GM18951 (cell line): ENCODE measurements around the gene ZNF385A.
"Not testable (repeated sequence)": the region's sequence is repeated elsewhere in the genome, so short reads cannot be mapped to it uniquely, and the experiment has no call there.

Experiments
- POLR2A ChIP-seq: IDR thresholded peaks from 4 replicates; pipeline ENCODE4 v1.6.1; 2011; ENCODE audit warnings: mild to moderate bottlenecking; ENCODE audit not compliant: insufficient read length, insufficient read depth; ENCODE audit errors: extremely low read depth
- in situ Hi-C: fragments of 300-500 bp; cut with MboI; formaldehyde crosslinking; loops from one replicate; pipeline ENCODE4 v1.12.0; 2022; ENCODE audit warnings: low sequenced_read_pairs, mixed read lengths, inconsistent platforms; ENCODE audit not compliant: unreplicated experiment

Gene ZNF385A

DNA sequence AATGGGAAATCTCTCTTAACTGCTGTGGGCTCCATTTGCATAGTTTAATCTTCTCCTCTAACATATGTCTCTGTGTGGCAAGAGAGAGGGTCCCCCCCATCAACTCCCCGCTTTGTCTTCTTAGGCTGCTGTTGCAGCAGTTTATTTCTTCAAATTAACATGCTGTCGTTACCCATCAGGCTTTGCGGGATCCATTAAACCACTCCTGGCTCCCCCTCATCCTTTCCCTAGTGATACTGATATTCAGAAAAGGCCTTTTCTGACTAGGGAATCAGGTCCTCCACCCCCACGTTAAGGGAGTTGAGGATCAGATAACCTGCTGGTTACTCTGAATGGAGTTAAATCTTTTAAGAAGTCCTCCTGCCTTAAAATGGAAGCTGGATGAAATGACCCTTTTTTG is 35.5 kb downstream of the ZNF385A start:
- in situ Hi-C loops, result no loop called here
- TF ChIP-seq POLR2A, result no peak

DNA sequence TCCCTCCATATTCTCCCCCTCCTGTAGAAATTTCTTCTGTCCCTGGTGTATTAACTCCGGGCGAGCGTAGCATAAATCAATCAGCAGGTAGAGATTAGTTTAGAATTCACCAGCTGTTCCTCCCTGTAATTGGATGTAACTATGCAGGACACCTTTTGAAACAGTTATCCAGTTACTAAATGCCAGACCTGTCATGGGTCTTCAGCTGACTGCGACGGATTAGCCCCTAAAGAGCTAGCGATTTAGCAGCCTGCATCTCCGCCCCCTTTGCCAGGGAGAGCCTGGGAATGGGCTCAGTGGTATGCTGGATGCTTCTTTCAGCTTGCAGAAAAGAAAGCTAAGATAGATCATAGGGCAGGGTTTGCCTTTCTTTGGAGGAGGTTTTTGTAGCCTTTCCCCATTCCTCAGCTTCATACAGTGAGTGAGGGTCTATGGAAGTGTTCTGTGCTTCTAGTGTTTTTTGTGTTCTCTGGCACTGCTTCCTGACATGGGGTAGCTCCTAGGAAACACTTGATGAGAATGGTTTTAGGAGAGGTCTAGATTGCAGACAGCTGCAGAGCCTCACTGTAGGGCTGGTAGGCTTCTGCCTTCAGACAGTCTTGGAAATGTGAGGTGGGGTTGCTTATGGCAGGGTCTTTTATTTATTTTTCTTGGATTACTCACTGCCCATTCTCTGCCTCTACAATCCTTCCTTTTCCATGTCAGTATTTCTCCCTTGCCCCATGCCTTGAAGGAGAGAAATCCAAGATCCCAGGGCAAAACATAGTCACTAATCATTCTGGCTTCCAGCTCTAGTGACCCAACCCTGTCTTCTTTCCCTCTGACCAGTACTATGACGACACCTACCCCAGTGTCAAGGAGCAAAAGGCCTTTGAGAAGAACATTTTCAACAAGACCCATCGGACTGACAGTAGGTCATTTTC is 42.9 kb downstream of the ZNF385A start:
- no peak for TF ChIP-seq POLR2A
- in situ Hi-C loops, result no loop called here

DNA sequence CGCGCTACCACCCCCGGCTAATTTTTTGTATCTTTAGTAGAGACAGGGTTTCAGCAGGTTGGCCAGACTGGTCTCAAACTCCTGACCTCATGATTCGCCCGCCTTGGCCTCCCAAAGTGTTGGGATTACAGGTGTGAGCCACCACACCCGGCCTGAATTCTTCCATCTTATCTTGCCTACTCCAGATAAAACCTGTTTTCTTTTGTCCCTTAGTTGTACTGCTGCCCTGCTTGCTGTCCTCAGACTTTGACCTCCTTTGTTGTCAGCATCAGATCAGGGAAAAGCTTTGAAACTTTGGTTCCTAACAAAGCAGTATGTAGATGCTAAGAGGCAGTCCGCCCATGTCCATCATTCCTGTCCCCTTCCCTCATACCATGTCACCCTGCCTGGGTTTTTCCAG is 43.7 kb downstream of the ZNF385A start:
- TF ChIP-seq POLR2A, result no peak

DNA sequence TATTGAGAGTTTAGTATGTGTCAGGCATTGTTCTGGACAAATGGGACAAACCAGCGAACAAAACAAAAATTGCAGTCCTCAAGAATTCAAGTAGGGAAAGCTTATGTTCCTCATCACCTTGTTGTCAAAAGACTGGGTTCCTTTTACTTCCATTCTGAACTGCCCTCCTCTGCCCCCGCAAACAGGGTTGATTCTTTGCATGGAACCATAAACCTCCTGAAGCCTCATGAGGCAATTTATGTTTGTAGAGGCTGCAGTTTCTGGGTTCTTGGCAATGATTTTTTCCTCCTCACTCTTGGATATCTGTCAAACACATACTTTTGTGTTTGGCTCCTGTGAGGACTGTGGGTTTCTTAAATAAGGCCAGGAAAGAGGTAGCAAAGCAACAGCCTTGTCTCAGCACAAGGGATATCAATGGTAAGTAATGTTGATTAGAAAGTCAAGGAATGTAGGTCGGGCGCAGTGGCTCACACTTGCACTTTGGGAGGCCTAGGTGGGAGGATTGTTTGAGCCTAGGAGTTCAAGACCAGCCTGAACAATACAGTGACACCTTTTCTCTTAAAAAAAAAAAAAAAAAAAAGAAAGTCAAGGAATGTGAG is 45.7 kb downstream of the ZNF385A start:
- no peak for TF ChIP-seq POLR2A
- in situ Hi-C loops, result no loop called here

More for the DNA sequence above, 43.7 kb downstream of the ZNF385A start:
- in situ Hi-C loops, result no loop called here

DNA sequence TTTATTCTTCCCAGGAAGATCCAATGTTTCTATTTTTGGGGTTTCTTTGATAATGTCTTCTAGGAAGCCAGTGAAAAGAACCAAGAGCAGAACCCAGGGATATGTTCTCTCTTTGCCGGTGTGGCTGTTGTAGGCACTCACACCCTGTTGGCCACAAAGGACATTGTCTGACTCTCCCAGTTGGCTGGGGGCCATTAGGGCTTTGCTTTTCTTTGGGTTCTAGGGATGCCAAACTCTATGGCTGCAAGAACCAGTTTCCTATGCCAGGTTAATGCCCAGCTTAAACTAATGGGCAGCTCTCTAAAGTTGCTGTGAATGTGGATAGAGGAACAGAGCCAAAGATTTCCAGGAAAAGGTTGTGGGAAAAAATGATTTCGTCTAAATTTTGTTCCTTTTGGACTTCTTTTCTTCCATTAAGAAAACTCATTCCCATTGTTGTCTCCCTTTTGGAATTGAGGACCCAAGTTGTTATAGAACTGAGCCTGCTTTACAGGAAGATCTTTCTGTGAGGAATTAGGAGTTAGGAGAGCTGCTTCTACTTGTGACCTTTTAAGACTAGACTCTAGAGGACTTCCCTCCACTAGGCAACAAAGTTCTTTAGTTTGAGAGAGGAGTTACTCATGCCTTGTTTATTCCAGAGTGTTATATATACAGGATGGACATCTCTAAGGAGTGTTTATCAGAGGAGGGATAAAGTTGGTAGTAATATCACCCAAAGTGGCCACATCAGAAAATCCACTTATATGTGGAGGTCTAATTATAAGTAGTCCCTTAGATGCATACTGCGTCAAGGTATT is 46.5 kb downstream of the ZNF385A start:
- in situ Hi-C loops, result no loop called here
- no peak for TF ChIP-seq POLR2A

DNA sequence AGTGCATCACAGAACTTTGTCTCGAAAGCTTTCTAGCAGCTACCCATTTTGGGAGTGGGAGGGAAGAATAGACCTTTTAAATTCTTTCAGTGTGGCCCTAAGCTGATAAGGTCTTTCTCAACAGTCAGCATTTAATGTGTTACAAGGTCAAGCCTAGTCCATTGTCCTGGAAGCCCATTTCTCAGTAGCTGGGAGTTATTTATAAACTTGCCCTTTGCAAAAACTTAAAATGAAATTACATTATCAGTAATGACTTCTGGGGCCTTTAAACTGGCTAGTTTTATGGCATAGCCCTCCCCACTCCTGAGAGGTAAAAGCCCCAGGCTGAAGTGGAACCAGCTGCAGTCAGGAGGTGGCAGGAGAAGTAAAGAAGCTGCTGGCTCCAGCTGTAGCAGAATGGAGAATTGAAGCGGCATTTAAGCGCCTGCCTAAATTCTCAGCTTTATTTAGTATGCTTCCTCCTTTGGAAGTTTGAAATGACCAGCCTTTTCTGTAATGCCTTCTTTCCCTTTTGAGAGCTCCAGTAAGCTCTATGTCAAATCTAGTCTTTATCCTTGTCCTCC is 47.2 kb downstream of the ZNF385A start:
- in situ Hi-C loops, result no loop called here

DNA sequence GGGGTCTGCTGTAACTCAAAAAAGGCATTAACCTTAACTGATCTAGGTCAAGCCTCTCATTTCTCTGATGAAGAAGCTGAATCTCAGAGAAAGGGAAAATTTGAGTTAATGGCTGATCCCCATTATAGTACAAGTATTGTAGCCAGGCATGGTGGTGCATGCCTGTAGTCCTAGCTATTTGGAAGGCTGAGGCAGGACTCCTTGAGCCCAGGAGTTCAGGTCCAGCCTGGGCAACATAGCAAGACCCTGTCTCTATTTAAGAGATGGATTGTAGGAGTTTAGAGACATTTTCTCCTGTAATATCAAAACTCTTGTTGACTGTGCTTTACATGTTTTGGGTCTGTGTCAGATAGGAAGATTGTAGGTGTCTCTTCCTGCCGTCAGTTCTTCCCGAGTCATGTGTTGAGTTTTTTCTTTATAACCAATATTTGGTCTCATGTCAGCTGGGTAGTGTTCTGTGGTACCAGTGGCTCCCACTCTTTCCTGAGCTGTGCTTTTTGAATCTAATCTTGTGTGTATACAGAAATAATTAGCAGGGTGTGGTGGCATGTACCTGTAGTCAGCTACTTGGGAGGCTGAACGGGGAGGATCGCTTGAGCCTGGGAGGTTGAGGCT is 51.0 kb downstream of the ZNF385A start:
- in situ Hi-C loops, result no loop called here
- TF ChIP-seq POLR2A, result no peak

More for the DNA sequence above, 47.2 kb downstream of the ZNF385A start:
- no peak for TF ChIP-seq POLR2A

DNA sequence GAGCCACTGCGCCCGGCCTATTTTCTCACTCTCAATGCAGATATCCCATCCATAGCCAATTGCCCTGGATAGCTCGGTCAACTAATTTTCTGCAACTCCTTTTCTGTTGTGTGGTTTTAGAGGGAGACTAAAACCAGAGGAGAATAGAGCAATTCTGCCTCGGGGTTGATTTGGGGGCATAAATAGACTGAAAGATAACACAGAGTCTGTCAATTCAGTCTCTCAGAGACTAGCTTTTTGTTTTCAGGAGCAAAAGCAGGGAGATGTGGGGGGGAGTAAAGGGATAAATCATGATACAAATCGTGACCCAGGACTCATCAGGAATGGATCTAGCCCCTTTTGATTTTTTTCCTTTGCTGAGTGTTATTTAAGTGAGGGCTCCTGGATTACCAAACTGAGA is 53.1 kb downstream of the ZNF385A start:
- TF ChIP-seq POLR2A, result no peak
- in situ Hi-C loops, result no loop called here

DNA sequence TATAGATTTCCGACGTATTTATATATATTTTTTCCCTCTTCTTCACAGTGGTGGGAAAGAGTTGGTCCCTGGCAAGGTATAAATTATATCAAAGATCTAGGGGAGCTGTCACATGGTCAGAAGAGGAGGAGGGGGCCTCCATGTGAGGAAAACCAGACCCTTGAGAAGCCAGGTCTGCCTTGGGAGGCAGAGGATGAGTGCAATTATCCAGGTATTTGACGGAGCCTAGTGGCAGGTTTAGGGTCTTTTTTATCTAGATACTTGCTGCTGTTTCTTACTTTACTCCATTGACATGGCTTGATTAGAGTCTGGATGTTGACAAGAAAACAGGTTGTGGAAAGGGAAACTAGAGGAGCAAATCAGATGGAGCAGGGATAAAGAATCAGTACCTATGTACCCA is 54.1 kb downstream of the ZNF385A start:
- in situ Hi-C loops, result no loop called here
- TF ChIP-seq POLR2A, result no peak

DNA sequence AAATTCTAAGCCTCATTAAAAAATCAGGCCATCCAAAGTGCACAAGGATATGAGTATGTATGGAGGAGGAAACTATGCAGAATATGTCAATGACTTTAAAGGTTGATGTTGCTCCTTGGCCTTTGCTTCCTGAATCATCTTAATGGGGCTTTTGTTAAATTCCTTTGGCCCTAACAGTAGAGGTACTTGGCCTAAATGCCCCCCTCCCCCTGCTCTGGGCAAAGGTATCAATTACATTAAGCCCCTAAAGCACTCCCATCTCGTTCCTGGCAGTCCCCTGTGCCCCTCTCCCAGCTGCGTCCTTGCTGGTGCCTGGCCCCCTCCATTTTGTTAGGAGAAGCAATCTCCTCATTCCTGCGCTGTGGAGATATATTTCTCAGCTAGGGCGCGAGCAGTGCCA is 54.8 kb downstream of the ZNF385A start:
- no peak for TF ChIP-seq POLR2A
- in situ Hi-C loops, result no loop called here

DNA sequence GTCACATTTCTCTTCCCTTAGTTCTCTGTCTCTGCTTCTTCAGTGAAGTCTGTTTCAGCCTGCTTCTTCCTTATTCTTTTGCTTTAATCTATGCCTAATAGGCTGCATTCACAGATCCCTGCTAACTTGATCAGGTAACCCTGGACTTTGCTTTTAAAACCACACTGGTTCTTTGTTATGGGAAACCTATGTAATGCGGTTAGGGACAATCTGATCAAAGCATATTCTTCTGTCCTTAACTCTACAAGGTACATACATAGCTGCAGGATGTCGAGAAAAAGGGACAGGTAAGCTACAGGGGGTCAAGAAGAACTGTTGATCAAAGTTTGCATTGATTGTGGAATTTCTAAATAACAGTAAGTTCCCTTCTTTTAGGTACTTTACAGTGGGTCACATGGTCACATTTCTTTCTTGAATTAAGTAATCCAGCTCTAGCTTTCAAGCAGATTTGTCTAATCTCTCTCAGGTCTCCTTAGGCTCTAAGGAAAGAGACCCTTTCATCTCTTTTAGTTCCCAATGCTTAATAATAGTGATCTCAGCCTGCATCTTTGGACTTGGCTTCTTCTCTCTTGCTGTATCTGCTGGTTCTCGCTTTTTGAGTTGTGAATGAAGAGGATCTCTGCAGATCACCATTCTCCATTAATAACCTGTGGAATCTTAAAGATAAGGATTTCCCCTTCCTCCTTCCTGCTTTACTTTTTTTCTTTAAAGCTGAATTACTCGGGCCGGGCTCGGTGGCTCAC is 55.8 kb downstream of the ZNF385A start:
- in situ Hi-C loops, result no loop called here
- no peak for TF ChIP-seq POLR2A

DNA sequence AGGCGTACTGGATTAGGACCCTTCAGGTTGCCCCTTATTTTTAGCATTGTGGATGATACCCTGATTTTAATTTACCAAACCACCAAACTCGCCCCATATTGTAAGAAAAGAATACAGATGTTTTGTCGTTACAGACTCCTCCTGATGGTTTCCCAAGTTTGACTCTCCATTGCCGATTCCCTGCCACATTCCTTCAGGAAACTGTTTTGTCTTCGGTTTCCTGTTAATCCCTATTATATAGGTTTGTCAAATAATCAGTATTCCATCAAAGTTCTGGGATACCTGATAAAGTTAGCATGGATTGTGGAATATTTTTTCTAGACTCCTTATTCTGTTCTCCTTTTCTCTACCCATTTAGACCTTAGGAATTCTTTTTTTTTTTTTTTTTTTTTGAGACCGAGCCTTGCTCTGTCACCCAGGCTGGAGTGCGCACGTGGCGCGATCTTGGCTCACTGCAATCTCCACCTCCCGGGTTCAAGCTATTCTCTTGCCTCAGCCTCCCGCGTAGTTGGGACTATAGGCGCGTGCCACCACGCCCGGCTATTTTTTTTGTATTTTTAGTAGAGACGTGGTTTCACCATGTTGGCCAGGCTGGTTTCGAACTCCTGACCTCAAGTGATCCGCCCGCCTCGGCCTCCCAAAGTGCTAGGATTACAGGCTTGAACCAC is 59.0 kb downstream of the ZNF385A start:
- in situ Hi-C loops, result not testable (repeated sequence)
